NT2/D1 (cell line): ENCODE results near the gene CLIP2.
"Not testable (repeated sequence)": the region's sequence is repeated elsewhere in the genome, so short reads cannot be mapped to it uniquely, and the experiment has no call there.

Experiments
- SUZ12 ChIP-seq: IDR thresholded peaks from 2 replicates; pipeline ENCODE4 v1.6.1; 2011; ENCODE audit not compliant: insufficient read length, insufficient read depth; ENCODE audit errors: extremely low read depth
- ZNF274 ChIP-seq: IDR thresholded peaks from 2 replicates; pipeline ENCODE4 v1.6.1; 2011; ENCODE audit warnings: mild to moderate bottlenecking, low read depth, low read length

DNA sequence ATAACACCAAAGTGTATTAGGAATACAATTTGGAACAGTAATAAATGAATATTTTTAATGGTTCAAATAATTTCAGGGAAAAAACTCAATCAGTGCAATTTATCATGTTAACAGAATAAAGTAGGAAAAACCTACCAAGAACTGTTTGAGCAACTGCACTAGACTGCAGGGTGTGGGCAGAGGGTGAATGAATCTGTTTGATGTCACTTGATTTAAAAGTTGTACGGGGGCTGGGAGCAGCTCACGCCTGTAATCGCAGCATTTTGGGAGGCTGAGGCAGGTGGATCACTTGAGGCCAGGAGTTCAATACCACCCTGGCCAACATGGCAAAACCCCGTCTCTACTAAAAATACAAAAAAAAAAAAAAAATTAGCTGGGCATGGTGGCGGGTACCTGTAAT is 122.4 kb downstream of the CLIP2 start:
- not testable (repeated sequence) for TF ChIP-seq SUZ12, ZNF274
